Measurements from ENCODE around the gene CCNG2.
A peak's percentile ranks its signal among the peaks of the same experiment; 100 is the strongest.

The CCNG2 gene, protein sequence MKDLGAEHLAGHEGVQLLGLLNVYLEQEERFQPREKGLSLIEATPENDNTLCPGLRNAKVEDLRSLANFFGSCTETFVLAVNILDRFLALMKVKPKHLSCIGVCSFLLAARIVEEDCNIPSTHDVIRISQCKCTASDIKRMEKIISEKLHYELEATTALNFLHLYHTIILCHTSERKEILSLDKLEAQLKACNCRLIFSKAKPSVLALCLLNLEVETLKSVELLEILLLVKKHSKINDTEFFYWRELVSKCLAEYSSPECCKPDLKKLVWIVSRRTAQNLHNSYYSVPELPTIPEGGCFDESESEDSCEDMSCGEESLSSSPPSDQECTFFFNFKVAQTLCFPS

GRCh38 chr4:77156912-77157858, at the start of gene CCNG2:
CCNG2 (plus strand) TSS chr4:77157207; CDS start chr4:77158533, 1,326 bp downstream.
- peak within 1 kb of the TSS; percentile 84 to 98 for H3K4me3 ChIP-seq (ENCODE audit: low read length in 2 of 2)
- peaks cover 7% of the 10 kb centered on the region for H3K4me1 ChIP-seq (ENCODE audit: control insufficient read depth, insufficient read depth, low read length)
- H3K27ac ChIP-seq (ENCODE audit: low read length), result peak within 1 kb of the TSS; percentile 79
- peak within 1 kb of the TSS; percentile 73 to 84 for H3K9ac ChIP-seq (ENCODE audit: low read length in 2 of 2)
- no peaks in the 10 kb centered on the region for H3K27me3 ChIP-seq (ENCODE audit: control insufficient read depth in 1 of 2, insufficient read depth in 2 of 2, low read length in 2 of 2)
- H3K36me3 ChIP-seq (ENCODE audit: control insufficient read depth in 2 of 2, insufficient read depth in 2 of 2, low read length in 2 of 2), result peaks cover 4 to 5% of the 10 kb centered on the region in 2 donors
- no peaks in the 10 kb centered on the region for H3K9me3 ChIP-seq (ENCODE audit: control insufficient read depth in 2 of 2, low read length in 2 of 2)

- H3K9me3 ChIP-seq (ENCODE audit: control insufficient read depth in 2 of 2, low read length in 2 of 2), result no peaks in the 10 kb centered on the region
- H3K27ac ChIP-seq (ENCODE audit: low read length), result no peak overlapping the region
- H3K9ac ChIP-seq (ENCODE audit: low read length in 2 of 2), result no peak overlapping the region
- H3K27me3 ChIP-seq (ENCODE audit: control insufficient read depth in 1 of 2, insufficient read depth in 2 of 2, low read length in 2 of 2), result no peaks in the 10 kb centered on the region
- no peaks in the 10 kb centered on the region for H3K4me1 ChIP-seq (ENCODE audit: control insufficient read depth, insufficient read depth, low read length)
- no peak overlapping the region for H3K4me3 ChIP-seq (ENCODE audit: low read length in 2 of 2)
- no peaks in the 10 kb centered on the region for H3K36me3 ChIP-seq (ENCODE audit: control insufficient read depth in 2 of 2, insufficient read depth in 2 of 2, low read length in 2 of 2)
Observed at GRCh38 chr4:77110730-77111129, 46.3 kb upstream of the CCNG2 start.

GRCh38 chr4:77113069-77113468, 43.9 kb upstream of the CCNG2 start:
- Histone ChIP-seq H3K4me1 (ENCODE audit: control insufficient read depth, insufficient read depth, low read length) (no peaks in the 10 kb centered on the region), H3K4me3 (ENCODE audit: low read length in 2 of 2) (no peak overlapping the region), H3K9ac (ENCODE audit: low read length in 2 of 2) (no peak overlapping the region)

GRCh38 chr4:77117721-77118120, 39.3 kb upstream of the CCNG2 start:
- Histone ChIP-seq H3K27me3 (ENCODE audit: control insufficient read depth in 1 of 2, insufficient read depth in 2 of 2, low read length in 2 of 2) (no peaks in the 10 kb centered on the region), H3K27ac (ENCODE audit: low read length) (no peak overlapping the region), H3K9ac (ENCODE audit: low read length in 2 of 2) (no peak overlapping the region), H3K9me3 (ENCODE audit: control insufficient read depth in 2 of 2, low read length in 2 of 2) (no peaks in the 10 kb centered on the region), H3K36me3 (ENCODE audit: control insufficient read depth in 2 of 2, insufficient read depth in 2 of 2, low read length in 2 of 2) (no peaks in the 10 kb centered on the region), H3K4me3 (ENCODE audit: low read length in 2 of 2) (no peak overlapping the region), H3K4me1 (ENCODE audit: control insufficient read depth, insufficient read depth, low read length) (no peaks in the 10 kb centered on the region)

More at GRCh38 chr4:77113069-77113468, 43.9 kb upstream of the CCNG2 start:
- Histone ChIP-seq H3K27ac (ENCODE audit: low read length) (no peak overlapping the region), H3K27me3 (ENCODE audit: control insufficient read depth in 1 of 2, insufficient read depth in 2 of 2, low read length in 2 of 2) (no peaks in the 10 kb centered on the region), H3K36me3 (ENCODE audit: control insufficient read depth in 2 of 2, insufficient read depth in 2 of 2, low read length in 2 of 2) (no peaks in the 10 kb centered on the region), H3K9me3 (ENCODE audit: control insufficient read depth in 2 of 2, low read length in 2 of 2) (no peaks in the 10 kb centered on the region)

DNA sequence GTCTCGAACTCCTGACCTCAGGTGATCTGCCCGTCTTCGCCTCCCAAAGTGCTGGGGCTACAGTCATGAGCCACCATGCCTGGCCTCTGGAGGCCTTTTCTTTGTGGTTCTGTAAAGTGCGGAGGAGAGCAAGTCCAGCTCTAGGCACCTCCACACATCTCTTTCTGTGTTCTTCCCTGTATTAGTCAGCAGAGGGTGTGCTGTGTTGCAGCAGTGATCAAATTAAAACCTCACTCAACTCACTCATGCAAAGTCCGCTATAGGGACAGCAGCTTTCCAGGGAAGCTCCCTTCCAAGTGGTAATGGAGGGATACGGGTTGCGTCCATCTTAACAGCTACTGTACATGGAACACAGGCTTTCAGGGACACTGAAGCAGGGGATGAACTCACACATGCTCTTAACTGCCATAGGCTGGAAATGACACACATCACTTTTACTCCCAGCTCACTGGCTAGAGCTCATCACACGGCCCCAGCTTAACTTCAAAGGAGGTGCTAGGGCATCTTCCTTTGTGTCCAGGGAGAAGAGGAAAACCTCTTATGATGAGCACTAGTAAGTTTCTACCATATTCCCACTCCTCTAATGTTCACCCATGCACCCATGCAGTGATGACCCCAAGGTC, 36.0 kb upstream of the CCNG2 start:
- H3K27ac ChIP-seq (ENCODE audit: low read length), result no peak overlapping the region
- H3K9me3 ChIP-seq (ENCODE audit: control insufficient read depth in 2 of 2, low read length in 2 of 2), result no peaks in the 10 kb centered on the region
- H3K4me1 ChIP-seq (ENCODE audit: control insufficient read depth, insufficient read depth, low read length), result no peaks in the 10 kb centered on the region
- no peak overlapping the region for H3K9ac ChIP-seq (ENCODE audit: low read length in 2 of 2)
- no peaks in the 10 kb centered on the region for H3K27me3 ChIP-seq (ENCODE audit: control insufficient read depth in 1 of 2, insufficient read depth in 2 of 2, low read length in 2 of 2)
- no peaks in the 10 kb centered on the region for H3K36me3 ChIP-seq (ENCODE audit: control insufficient read depth in 2 of 2, insufficient read depth in 2 of 2, low read length in 2 of 2)
- H3K4me3 ChIP-seq (ENCODE audit: low read length in 2 of 2), result no peak overlapping the region

- Histone ChIP-seq H3K27me3 (ENCODE audit: control insufficient read depth in 1 of 2, insufficient read depth in 2 of 2, low read length in 2 of 2) (no peaks in the 10 kb centered on the region), H3K9me3 (ENCODE audit: control insufficient read depth in 2 of 2, low read length in 2 of 2) (no peaks in the 10 kb centered on the region), H3K4me3 (ENCODE audit: low read length in 2 of 2) (no peak overlapping the region), H3K9ac (ENCODE audit: low read length in 2 of 2) (no peak overlapping the region), H3K36me3 (ENCODE audit: control insufficient read depth in 2 of 2, insufficient read depth in 2 of 2, low read length in 2 of 2) (no peaks in the 10 kb centered on the region), H3K27ac (ENCODE audit: low read length) (no peak overlapping the region), H3K4me1 (ENCODE audit: control insufficient read depth, insufficient read depth, low read length) (no peaks in the 10 kb centered on the region)
Observed at GRCh38 chr4:77121736-77122240, 35.2 kb upstream of the CCNG2 start.

DNA sequence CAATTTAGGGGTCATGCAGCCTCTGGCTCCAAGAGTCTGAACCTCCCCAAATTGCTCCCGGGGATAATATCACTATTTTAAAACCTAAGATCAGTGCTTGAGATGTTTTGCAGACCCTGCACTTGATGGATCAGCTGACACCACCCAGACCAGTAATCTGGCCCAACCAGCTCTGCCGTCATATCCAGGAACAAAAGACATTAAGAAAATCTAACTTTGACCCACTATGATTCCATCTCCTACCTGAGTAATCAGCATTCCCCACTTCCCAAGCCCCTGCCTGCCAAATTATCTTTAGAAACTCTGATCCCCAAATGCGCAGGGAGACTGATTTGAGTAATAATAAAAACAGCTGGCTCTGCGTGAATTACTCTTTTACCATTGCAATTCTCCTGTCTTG, 34.4 kb upstream of the CCNG2 start:
- no peak overlapping the region for H3K4me3 ChIP-seq (ENCODE audit: low read length in 2 of 2)
- no peak overlapping the region for H3K9ac ChIP-seq (ENCODE audit: low read length in 2 of 2)
- H3K4me1 ChIP-seq (ENCODE audit: control insufficient read depth, insufficient read depth, low read length), result no peaks in the 10 kb centered on the region
- no peaks in the 10 kb centered on the region for H3K27me3 ChIP-seq (ENCODE audit: control insufficient read depth in 1 of 2, insufficient read depth in 2 of 2, low read length in 2 of 2)
- H3K36me3 ChIP-seq (ENCODE audit: control insufficient read depth in 2 of 2, insufficient read depth in 2 of 2, low read length in 2 of 2), result no peaks in the 10 kb centered on the region
- H3K9me3 ChIP-seq (ENCODE audit: control insufficient read depth in 2 of 2, low read length in 2 of 2), result no peaks in the 10 kb centered on the region
- no peak overlapping the region for H3K27ac ChIP-seq (ENCODE audit: low read length)

GRCh38 chr4:77123411-77123810, 33.6 kb upstream of the CCNG2 start:
- H3K36me3 ChIP-seq (ENCODE audit: control insufficient read depth in 2 of 2, insufficient read depth in 2 of 2, low read length in 2 of 2), result no peaks in the 10 kb centered on the region
- no peaks in the 10 kb centered on the region for H3K4me1 ChIP-seq (ENCODE audit: control insufficient read depth, insufficient read depth, low read length)
- H3K4me3 ChIP-seq (ENCODE audit: low read length in 2 of 2), result no peak overlapping the region
- H3K27ac ChIP-seq (ENCODE audit: low read length), result no peak overlapping the region
- no peaks in the 10 kb centered on the region for H3K9me3 ChIP-seq (ENCODE audit: control insufficient read depth in 2 of 2, low read length in 2 of 2)
- no peaks in the 10 kb centered on the region for H3K27me3 ChIP-seq (ENCODE audit: control insufficient read depth in 1 of 2, insufficient read depth in 2 of 2, low read length in 2 of 2)
- no peak overlapping the region for H3K9ac ChIP-seq (ENCODE audit: low read length in 2 of 2)

DNA sequence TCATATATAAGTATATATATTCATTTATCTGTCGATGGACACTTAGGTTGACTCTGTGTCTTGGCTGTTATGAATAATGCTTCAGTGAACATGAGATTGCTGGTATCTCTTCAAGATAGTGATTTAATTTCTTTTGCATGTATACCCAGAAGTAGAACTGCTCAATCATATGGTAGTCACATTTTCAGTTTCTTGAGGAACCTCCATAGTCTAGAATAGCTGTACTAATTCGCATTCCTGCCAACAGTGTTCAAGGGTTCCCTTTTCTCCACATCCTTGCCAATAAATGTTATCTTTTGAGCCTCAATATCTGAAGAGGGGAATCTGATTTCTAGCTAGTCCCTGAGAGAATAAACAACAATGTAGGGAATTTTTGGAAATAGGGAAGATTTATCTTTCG, 32.4 kb upstream of the CCNG2 start:
- H3K27me3 ChIP-seq (ENCODE audit: control insufficient read depth in 1 of 2, insufficient read depth in 2 of 2, low read length in 2 of 2), result no peaks in the 10 kb centered on the region
- no peak overlapping the region for H3K4me3 ChIP-seq (ENCODE audit: low read length in 2 of 2)
- H3K4me1 ChIP-seq (ENCODE audit: control insufficient read depth, insufficient read depth, low read length), result no peaks in the 10 kb centered on the region
- H3K9ac ChIP-seq (ENCODE audit: low read length in 2 of 2), result no peak overlapping the region
- no peaks in the 10 kb centered on the region for H3K36me3 ChIP-seq (ENCODE audit: control insufficient read depth in 2 of 2, insufficient read depth in 2 of 2, low read length in 2 of 2)
- no peaks in the 10 kb centered on the region for H3K9me3 ChIP-seq (ENCODE audit: control insufficient read depth in 2 of 2, low read length in 2 of 2)
- H3K27ac ChIP-seq (ENCODE audit: low read length), result no peak overlapping the region

DNA sequence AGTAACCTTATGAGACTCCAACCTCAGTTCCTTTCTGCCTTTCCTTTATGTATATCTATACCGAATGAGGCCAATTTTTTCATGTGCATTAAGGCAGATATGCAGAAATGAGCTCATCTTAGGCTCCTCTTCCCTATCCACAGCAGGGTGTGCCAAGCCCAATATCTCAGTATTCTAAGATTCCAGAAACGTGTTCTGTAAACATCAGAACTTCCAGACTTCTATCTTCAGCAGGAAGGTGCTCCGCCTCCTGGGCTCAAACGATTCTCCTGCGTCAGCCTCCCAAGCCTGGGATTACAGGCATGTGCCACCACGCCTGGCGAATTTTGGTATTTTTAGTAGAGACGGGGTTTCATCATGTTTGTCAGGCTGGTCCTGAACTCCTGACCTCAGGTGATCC, 31.0 kb upstream of the CCNG2 start:
- Histone ChIP-seq H3K9ac (ENCODE audit: low read length in 2 of 2) (no peak overlapping the region), H3K4me1 (ENCODE audit: control insufficient read depth, insufficient read depth, low read length) (no peaks in the 10 kb centered on the region), H3K9me3 (ENCODE audit: control insufficient read depth in 2 of 2, low read length in 2 of 2) (no peaks in the 10 kb centered on the region), H3K4me3 (ENCODE audit: low read length in 2 of 2) (no peak overlapping the region), H3K27me3 (ENCODE audit: control insufficient read depth in 1 of 2, insufficient read depth in 2 of 2, low read length in 2 of 2) (no peaks in the 10 kb centered on the region), H3K36me3 (ENCODE audit: control insufficient read depth in 2 of 2, insufficient read depth in 2 of 2, low read length in 2 of 2) (no peaks in the 10 kb centered on the region), H3K27ac (ENCODE audit: low read length) (no peak overlapping the region)

Data from stomach smooth muscle (tissue), 2 donors.